ENCODE data around the gene IGSF21.

Gene IGSF21

GRCh38 chr1:18284805-18285537, 177.4 kb downstream of the IGSF21 start:
- in situ Hi-C loops (cut with HindIII; ENCODE audit: low sequenced_read_pairs) = no loop called here
- no peak overlapping the region for H3K4me3 ChIP-seq (ENCODE audit: low read depth, low read length)
- no peak for TF ChIP-seq CTCF (IDR thresholded peaks at IDR 0.05; ENCODE audit: low read depth, low read length)
- DNase-seq (ENCODE audit: low read depth, low spot score) = no peak

GRCh38 chr1:18285538-18285924, 177.9 kb downstream of the IGSF21 start:
- in situ Hi-C loops (cut with HindIII; ENCODE audit: low sequenced_read_pairs) = no loop called here
- H3K4me3 ChIP-seq (ENCODE audit: low read depth, low read length) = no peak overlapping the region
- DNase-seq (ENCODE audit: low read depth, low spot score) = no peak
- no peak for TF ChIP-seq CTCF (IDR thresholded peaks at IDR 0.05; ENCODE audit: low read depth, low read length)

GRCh38 chr1:18288722-18289121, 181.1 kb downstream of the IGSF21 start:
- TF ChIP-seq CTCF (IDR thresholded peaks at IDR 0.05; ENCODE audit: low read depth, low read length) = no peak
- in situ Hi-C loops (cut with HindIII; ENCODE audit: low sequenced_read_pairs) = no loop called here
- H3K4me3 ChIP-seq (ENCODE audit: low read depth, low read length) = no peak overlapping the region
- DNase-seq (ENCODE audit: low read depth, low spot score) = no peak

- TF ChIP-seq CTCF (IDR thresholded peaks at IDR 0.05; ENCODE audit: low read depth, low read length) = no peak
- H3K4me3 ChIP-seq (ENCODE audit: low read depth, low read length) = no peak overlapping the region
- DNase-seq (ENCODE audit: low read depth, low spot score) = no peak
- in situ Hi-C loops (cut with HindIII; ENCODE audit: low sequenced_read_pairs) = no loop called here
Observed at GRCh38 chr1:18289597-18289996, 182.0 kb downstream of the IGSF21 start.

GRCh38 chr1:18290740-18291412, 183.3 kb downstream of the IGSF21 start:
- no peak for DNase-seq (ENCODE audit: low read depth, low spot score)
- TF ChIP-seq CTCF (IDR thresholded peaks at IDR 0.05; ENCODE audit: low read depth, low read length) = no peak
- no peak overlapping the region for H3K4me3 ChIP-seq (ENCODE audit: low read depth, low read length)
- in situ Hi-C loops (cut with HindIII; ENCODE audit: low sequenced_read_pairs) = no loop called here

GRCh38 chr1:18292531-18292930, 184.9 kb downstream of the IGSF21 start:
- in situ Hi-C loops (cut with HindIII; ENCODE audit: low sequenced_read_pairs) = no loop called here
- DNase-seq (ENCODE audit: low read depth, low spot score) = no peak
- no peak overlapping the region for H3K4me3 ChIP-seq (ENCODE audit: low read depth, low read length)
- TF ChIP-seq CTCF (IDR thresholded peaks at IDR 0.05; ENCODE audit: low read depth, low read length) = no peak

All from astrocyte of the spinal cord (primary cell).